GM13976 (cell line): Measurements from ENCODE around the gene GREB1.

Experiments
- DNase-seq: peaks from one replicate; pipeline ENCODE4 v3.0.0; 2012; ENCODE audit warnings: low spot score
- CTCF ChIP-seq: IDR thresholded peaks from 2 replicates; pipeline ENCODE4 v1.5.1; 2012; ENCODE audit warnings: borderline replicate concordance, mild to moderate bottlenecking; ENCODE audit not compliant: insufficient read depth; ENCODE audit errors: extremely low read depth, missing control alignments, control extremely low read depth
- in situ Hi-C: fragments of 300-500 bp; cut with MboI; formaldehyde crosslinking; loops from one replicate; pipeline ENCODE4 v1.12.0; 2022; ENCODE audit warnings: low sequenced_read_pairs, mixed read lengths, inconsistent platforms; ENCODE audit not compliant: unreplicated experiment

The GREB1 gene

DNA sequence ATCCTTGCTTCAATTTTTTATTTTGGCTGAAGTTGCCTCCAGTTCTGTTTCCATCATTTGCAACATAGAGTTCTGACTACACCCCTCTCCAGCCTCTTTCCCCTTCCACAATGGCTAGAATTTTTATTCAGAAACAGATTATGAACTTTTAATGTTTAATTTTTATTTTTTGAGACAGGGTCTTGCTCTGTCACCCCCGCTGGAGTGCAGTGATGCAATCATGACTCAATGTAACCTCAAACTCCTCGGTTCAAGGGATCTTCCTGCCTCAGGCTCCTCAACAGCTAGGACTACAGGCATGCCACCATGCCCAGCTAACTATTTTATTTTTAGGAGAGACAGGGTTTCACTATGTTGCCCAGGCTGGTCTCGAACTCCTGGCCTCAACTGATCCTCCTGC, 133.3 kb downstream of the GREB1 start:
- in situ Hi-C loops, result no loop called here
- no peak for TF ChIP-seq CTCF
- DNase-seq, result no peak

- DNase-seq, result no peak
- in situ Hi-C loops, result no loop called here
- TF ChIP-seq CTCF, result no peak
Observed at GRCh38 chr2:11667866-11668637, 134.2 kb downstream of the GREB1 start.

DNA sequence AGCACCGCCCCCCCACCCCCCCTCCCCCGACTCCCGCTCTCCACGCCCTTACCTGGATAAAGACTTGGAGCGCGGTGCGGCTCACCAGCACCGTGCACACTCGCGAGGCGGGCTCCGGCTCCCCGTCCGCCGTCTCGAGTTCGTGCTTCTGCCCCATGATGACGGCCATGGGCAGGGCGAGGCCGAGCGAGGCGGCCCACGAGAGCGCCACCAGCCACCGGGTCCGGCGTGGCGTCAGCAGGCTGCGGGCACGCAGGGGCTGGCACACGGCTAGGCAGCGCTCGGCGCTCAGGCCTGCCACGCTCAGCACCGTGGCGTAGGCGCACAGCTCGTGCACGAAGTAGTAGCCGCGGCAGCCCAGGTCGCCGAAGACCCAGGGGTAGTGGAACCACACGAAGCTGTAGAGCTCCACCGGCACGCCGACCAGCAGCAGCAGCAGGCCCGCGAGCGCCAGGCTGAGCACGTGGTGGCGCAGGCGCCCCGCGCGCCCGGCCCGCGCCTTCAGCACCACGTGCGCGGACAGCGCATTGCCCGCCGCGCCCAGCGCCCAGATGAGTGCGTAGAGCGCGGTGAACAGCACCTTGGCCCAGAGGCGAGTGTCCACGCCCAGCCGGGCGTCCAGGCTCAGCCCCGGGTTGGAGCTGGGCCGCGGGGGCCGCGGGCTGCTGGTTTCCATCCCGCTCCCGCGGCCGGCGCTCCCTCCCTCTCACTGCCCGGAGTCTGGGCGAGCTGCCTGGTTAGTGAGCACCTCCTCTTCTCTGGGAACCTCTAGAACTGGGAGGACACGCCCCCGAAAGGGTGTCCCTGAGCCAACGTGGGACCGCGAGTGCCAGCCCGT, 135.8 kb downstream of the GREB1 start, which contains the start of gene NTSR2:
NTSR2 (minus strand) TSS at position 742 of the 838 bp plus-strand sequence; CDS start at position 676, 66 bp downstream.
- in situ Hi-C loops, result no loop called here
- TF ChIP-seq CTCF, result no peak
- no peak for DNase-seq

DNA sequence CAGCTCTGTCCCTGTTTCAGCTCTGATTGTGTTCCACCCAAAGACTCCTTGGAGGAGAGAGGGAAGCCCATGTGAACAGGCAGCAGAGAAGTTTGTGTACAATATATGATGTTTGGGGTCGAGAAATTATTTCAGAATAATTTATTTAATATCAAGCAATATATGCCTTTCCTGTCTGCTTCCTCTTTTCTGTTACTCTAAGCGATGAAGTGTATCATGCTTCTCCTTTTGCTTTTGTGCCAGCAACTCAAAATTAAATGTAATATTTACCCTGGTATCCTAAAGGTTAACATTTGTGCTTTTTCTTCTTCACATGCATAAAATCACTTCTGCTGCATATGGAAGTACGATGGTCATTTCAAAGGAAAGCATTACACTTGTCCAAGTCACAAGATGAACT, 138.6 kb downstream of the GREB1 start:
- no peak for DNase-seq
- in situ Hi-C loops, result no loop called here
- TF ChIP-seq CTCF, result no peak

- TF ChIP-seq CTCF, result no peak
- DNase-seq, result no peak
- in situ Hi-C loops, result no loop called here
Observed at GRCh38 chr2:11674983-11675382, 141.1 kb downstream of the GREB1 start.

DNA sequence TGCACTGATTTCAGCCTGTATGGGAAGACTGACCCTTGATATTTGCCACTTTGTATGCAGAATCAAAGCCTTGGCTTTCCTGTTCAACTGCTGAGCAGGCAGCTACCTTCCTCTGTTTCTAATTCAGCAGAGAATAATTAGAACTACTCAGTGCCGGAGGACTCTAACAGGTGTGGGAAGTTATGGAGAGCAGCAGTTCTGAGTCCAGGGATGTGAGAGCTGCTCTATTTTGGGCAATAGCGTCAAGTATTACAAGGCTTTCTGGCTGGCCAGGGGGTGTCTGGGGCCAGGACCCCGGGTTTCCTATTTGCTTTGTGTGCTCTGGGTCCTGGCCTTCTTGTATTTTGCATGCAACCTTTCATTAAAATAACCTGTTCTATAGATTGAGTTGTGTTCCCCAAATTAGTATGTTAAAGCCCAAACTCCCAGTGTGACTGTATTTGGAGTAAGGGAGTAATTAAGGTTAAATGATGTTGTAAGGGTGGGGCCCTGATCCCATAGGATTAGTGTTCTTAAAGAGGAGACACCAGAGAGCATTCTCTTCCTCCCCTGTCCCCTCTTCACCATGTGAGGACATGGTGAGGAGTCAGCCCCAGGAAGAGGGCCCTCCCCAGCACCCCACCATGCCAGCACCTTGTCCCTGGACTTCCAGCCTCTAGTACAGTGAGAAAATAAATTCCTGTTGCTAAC, 141.7 kb downstream of the GREB1 start:
- in situ Hi-C loops, result no loop called here
- no peak for DNase-seq
- no peak for TF ChIP-seq CTCF
